ENCODE measurements around the gene BRAT1.

DNA sequence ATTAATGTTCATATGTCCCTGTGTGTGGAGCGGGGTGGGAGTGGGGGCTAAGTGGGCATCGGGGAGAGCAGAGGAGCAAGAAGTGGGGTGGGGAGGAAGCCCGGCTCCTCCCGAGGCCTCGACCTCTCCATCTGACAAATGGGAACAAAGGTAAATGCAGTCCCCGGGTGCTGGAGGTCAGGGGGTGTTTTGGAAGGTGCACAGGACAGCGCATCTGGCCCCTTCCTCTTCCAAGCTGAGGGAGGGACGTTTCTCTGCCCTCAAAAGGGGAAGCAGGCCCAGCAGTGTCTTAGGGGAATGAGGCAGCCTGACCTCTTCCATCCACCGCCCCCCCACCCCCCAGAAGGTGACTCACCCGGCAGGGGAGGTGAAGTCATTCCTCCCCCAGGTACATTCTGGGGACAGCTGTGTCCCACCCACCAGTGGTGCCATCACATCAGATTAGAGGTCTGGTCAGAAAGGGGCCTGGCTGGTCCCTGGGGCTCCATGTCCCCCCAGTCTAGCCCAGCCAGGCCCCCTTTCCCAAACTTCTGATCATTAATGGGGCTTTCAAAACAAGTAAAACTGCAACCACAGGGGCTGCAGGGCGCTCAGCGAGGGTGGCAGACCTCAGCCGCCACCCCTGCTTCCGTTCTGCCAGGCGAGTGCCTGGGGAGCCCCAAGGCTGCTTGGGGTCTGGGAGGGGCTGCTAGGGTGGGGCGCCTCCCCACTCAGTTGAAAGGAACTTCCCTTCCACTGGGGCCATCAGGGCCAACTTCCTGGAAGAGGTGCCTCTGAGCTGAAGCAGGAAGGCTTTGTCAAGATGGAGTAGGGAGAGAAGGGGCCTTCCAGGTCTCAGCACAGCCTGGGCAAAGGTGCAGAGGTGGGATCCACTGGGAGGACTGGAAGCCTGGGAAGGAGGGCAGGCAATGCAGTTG is 25.0 kb downstream of the BRAT1 start:
- TF ChIP-seq, protein P1, sequence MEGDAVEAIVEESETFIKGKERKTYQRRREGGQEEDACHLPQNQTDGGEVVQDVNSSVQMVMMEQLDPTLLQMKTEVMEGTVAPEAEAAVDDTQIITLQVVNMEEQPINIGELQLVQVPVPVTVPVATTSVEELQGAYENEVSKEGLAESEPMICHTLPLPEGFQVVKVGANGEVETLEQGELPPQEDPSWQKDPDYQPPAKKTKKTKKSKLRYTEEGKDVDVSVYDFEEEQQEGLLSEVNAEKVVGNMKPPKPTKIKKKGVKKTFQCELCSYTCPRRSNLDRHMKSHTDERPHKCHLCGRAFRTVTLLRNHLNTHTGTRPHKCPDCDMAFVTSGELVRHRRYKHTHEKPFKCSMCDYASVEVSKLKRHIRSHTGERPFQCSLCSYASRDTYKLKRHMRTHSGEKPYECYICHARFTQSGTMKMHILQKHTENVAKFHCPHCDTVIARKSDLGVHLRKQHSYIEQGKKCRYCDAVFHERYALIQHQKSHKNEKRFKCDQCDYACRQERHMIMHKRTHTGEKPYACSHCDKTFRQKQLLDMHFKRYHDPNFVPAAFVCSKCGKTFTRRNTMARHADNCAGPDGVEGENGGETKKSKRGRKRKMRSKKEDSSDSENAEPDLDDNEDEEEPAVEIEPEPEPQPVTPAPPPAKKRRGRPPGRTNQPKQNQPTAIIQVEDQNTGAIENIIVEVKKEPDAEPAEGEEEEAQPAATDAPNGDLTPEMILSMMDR (IDR thresholded peaks at IDR 0.05): no peak
- TF ChIP-seq EZH2 (IDR thresholded peaks at IDR 0.05; ENCODE audit: borderline replicate concordance, insufficient read depth, low read depth, low read length, poor library complexity, severe bottlenecking): no peak

Data from B cell (primary cell).